Measurements from ENCODE around the gene RRAGC. TPM values are rescaled to one million over a fixed set of nuclear protein-coding genes. Genes with fewer than 3 reads are reported as not detected.

Gene RRAGC
- total RNA-seq, 4 donors from 2014 or later, result 48.4 to 90.8 (median 53.5) TPM

DNA sequence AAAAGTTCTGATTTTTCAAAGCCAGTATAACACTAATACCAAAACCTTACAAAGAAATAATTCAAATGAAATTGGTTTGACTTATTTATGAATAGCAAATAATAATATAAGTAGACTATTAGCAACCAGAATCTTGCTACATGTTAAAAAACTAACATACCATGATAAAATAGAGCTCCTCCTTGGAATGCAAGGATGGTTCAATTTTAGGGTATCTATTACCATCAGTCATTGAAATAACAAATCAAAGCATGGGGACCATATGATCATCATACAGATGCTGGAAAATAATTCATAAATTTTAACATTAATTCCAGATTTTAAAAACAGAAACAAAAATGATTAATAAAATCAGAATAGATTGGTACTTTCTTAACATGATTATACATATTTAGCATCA, 66.3 kb downstream of the RRAGC start:
- TF ChIP-seq, protein P1, sequence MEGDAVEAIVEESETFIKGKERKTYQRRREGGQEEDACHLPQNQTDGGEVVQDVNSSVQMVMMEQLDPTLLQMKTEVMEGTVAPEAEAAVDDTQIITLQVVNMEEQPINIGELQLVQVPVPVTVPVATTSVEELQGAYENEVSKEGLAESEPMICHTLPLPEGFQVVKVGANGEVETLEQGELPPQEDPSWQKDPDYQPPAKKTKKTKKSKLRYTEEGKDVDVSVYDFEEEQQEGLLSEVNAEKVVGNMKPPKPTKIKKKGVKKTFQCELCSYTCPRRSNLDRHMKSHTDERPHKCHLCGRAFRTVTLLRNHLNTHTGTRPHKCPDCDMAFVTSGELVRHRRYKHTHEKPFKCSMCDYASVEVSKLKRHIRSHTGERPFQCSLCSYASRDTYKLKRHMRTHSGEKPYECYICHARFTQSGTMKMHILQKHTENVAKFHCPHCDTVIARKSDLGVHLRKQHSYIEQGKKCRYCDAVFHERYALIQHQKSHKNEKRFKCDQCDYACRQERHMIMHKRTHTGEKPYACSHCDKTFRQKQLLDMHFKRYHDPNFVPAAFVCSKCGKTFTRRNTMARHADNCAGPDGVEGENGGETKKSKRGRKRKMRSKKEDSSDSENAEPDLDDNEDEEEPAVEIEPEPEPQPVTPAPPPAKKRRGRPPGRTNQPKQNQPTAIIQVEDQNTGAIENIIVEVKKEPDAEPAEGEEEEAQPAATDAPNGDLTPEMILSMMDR (IDR thresholded peaks at IDR 0.05; ENCODE audit: low read depth), result no peak

DNA sequence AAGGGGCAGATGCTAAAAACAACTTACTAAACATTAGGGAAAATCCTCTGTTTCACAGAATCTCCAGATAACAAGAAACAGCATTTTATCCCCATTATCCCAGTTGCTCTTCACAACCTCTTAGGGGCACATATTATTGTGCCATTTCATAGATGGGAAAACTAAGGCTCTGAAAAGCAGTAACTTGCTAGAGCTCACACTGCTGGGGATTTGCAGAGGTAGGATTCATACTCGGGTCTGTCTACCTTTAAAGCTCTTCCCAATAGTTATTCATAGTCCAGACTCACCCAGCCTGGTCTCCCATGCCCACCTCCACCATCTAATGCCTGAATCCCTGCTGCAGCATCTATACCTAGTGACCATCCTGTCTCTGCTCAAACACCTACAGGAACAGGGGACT, 67.7 kb downstream of the RRAGC start:
- TF ChIP-seq, protein P1 (IDR thresholded peaks at IDR 0.05; ENCODE audit: low read depth), result no peak

- TF ChIP-seq, protein P1 (IDR thresholded peaks at IDR 0.05; ENCODE audit: low read depth), result no peak
These were observed 68.4 kb downstream of the RRAGC start for GRCh38 chr1:38791164-38791515.

DNA sequence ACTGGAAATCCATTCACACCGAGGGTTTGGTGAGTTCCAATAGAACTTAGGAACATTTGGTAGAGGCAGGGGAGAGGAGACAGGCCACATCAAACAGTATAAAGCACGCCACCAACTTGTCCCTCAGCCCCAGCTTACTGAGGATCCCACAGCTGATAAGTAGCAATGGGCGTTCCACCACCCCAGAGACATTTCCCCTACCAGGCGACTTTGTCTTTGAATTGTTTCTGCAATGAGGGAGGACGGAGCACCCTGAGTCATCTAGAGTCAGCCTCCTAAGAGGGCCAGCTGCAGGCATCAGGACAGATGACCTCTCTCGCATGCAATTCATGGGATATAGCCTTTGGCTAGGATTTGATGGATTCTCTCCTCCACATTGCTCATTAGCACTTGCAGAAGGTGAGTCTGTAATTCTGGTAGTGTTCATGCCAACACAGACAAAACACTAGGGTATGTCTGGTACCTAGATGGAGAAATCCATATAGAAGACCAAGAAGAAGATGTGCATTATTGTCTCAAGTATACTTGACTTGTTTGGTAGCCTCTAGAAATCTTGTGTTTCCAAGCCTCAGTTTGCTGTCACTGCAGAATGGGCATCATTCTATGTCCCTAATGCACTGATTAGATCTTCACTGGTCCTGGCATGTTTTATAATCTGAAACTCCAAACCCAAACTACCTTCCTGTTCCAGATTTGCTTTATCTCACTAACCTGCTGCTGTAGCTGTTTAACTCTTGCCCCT, 69.0 kb downstream of the RRAGC start:
- TF ChIP-seq, protein P1 (IDR thresholded peaks at IDR 0.05; ENCODE audit: low read depth), result no peak

DNA sequence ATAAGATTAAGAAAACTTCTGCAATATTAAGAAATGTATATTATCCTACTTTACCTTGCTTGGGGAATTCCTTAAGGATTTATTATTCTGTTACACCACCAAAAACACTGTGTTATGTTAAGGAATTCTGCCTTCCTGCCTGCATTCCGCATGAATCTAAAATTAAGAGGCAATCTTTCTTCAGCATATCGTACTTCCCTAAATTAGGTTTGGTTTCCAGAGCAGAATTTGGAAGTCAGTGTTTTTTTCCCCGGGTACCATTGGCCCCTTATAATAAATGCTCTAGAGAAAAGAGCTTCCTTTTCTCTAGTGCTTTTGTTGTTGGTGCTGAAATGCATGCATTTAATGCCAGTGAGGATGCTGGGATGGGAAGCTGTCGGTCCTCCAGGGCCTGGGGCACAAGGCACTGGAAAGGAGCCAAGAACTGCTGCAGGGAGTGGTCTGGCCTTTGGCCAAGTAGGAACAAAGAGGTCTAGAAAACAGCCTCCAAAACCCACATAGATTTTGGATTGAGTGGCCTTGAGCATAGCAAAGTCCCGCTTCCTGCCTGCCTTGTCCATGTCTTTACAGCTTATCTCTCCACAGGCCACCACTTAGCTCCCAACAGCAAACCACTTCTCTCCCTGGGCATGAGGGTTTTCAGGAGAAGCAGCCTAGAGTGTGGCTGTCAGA, 69.9 kb downstream of the RRAGC start:
- TF ChIP-seq, protein P1 (IDR thresholded peaks at IDR 0.05; ENCODE audit: low read depth), result no peak

DNA sequence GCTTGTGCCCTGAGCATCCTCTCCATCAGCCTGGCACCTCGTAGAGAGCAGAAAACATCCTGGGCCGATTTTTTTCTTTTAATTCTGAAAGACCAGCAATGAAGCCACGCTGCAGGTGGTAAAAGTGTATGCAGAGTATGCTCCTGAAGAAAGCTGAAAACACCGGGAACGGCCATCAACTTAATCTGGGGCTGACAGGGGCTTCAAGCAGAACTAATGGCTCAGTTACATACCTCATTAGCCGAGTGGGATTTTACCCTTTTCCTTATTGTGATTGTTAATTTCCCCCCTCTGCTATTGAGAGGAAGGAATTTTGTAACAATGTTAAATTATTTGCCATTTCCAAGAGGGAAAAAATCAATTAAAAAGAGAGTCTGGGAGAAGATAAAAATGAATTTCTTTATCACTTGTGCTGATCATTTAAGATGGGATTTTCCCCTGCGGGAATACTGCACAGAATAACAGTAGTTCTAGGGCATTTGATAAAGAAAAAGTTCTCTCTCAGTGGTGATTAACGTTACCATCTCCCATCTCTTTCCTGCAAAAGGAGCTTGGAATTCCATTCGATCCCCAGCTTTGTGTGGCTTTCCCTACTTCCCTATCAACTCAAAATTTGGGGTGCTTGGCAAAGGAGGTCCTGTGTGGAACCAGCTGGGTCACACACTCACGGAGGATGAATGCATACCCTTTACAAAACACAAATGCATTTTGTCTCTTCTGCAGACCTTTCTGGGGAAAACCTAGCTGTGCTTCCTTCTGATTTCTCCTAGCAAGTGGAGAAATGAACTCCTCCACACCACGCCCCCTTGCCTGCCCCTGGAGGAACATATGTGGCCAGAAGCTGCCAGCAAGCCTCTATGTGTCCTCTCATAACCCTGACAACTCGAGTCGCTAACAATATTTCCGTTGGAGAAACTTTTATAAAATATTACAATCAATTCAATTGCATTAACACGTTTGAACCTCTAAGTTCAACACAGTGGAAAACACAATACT, 70.9 kb downstream of the RRAGC start:
- TF ChIP-seq, protein P1 (IDR thresholded peaks at IDR 0.05; ENCODE audit: low read depth), result no peak

Small RNA genes lying within 50 kb of the gene (small RNA-seq; reads per million reads assigned to genes)
- gene GJA9-MYCBP, result not detected

Other genes with a start within 250 kb of the RRAGC start
- gene MYCBP, start 13.6 kb upstream of the RRAGC start, total RNA-seq, result 10 to 100 TPM in 3 of 4 donors, 1 to 10 TPM in 1; 6.2 to 26.4 (median 14.7) TPM
- not detected for gene GJA9, start 21.8 kb upstream of the RRAGC start, total RNA-seq
- 1 to 10 TPM in 1 of 4 donors, not detected in 3; 1.1 TPM for gene RHBDL2, start 82.1 kb upstream of the RRAGC start, total RNA-seq
- gene AKIRIN1, start 131.5 kb upstream of the RRAGC start, total RNA-seq, result 10 to 100 TPM; 28.4 to 54.4 (median 34.0) TPM
- gene NDUFS5, start 166.6 kb upstream of the RRAGC start, total RNA-seq, result 100 to 1,000 TPM; 434 to 501 (median 487) TPM